GM12865 (cell line): ENCODE measurements around the gene ZNF511.

Source experiments
- DNase-seq: peaks from one replicate; pipeline ENCODE4 v3.0.0; 2010; ENCODE audit warnings: low read depth
- H3K4me3 ChIP-seq: 2 replicates; pipeline ENCODE4 v1.5.1; 2011; ENCODE audit warnings: mild to moderate bottlenecking, low read depth, low read length, control low read depth
- TF ChIP-seq, protein P1 (sequence below): IDR thresholded peaks from 2 replicates; pipeline ENCODE4 v1.5.1; 2011; ENCODE audit warnings: low read length, control low read depth, low read depth, inconsistent platforms; ENCODE audit not compliant: insufficient read depth; ENCODE audit errors: missing control alignments

ZNF511 gene

DNA sequence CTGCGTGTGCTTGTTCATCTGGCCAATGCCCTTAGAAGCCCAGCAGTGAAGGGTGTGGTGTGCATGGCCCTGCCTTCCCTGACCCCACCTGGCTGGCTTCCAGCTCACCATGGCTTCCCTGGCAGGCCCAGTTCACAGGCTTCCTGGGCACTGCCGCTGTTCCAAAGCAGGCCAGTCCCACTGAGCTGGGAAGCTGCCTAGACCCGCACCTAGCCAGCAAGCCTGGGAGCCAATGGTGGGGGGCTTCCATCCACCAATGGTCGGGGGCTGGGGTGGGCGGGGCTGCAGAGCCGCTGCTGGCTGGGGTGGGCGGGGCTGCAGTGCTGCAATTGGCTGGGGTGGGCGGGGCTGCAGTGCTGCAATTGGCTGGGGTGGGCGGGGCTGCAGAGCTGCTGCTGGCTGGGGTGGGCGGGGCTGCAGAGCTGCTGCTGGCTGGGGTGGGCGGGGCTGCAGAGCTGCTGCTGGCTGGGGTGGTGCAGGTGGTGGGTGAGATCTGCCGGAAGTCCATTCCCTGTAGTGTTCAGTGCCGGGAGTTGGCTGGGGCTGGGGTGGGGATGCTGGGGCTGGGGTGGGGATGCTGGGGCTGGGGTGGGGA lies 15.6 kb downstream of the ZNF511 start:
- TF ChIP-seq, protein P1, sequence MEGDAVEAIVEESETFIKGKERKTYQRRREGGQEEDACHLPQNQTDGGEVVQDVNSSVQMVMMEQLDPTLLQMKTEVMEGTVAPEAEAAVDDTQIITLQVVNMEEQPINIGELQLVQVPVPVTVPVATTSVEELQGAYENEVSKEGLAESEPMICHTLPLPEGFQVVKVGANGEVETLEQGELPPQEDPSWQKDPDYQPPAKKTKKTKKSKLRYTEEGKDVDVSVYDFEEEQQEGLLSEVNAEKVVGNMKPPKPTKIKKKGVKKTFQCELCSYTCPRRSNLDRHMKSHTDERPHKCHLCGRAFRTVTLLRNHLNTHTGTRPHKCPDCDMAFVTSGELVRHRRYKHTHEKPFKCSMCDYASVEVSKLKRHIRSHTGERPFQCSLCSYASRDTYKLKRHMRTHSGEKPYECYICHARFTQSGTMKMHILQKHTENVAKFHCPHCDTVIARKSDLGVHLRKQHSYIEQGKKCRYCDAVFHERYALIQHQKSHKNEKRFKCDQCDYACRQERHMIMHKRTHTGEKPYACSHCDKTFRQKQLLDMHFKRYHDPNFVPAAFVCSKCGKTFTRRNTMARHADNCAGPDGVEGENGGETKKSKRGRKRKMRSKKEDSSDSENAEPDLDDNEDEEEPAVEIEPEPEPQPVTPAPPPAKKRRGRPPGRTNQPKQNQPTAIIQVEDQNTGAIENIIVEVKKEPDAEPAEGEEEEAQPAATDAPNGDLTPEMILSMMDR = no peak
- no peak overlapping the region for H3K4me3 ChIP-seq
- peak; percentile 69 for DNase-seq

DNA sequence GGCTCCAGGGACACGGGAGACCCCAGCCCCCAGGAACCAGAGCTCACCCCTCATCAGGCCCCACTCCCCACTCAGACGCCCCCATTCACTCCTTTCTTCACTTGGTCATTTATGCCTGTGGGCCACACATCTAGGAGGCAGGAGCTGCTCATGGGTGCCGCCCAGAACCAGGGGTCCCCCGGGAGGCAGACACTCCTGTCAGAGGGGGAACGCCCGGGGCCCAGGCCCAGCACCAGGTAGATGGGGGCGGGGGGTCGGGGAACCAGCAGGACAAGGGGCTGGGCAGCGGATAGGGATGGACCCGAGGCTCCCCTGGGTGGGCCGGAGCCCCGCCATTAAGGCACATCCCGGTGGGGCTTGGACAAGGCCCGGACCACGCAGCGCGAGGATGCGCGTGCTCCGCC lies 16.1 kb downstream of the ZNF511 start:
- DNase-seq = no peak
- TF ChIP-seq, protein P1 = no peak
- H3K4me3 ChIP-seq = no peak overlapping the region

DNA sequence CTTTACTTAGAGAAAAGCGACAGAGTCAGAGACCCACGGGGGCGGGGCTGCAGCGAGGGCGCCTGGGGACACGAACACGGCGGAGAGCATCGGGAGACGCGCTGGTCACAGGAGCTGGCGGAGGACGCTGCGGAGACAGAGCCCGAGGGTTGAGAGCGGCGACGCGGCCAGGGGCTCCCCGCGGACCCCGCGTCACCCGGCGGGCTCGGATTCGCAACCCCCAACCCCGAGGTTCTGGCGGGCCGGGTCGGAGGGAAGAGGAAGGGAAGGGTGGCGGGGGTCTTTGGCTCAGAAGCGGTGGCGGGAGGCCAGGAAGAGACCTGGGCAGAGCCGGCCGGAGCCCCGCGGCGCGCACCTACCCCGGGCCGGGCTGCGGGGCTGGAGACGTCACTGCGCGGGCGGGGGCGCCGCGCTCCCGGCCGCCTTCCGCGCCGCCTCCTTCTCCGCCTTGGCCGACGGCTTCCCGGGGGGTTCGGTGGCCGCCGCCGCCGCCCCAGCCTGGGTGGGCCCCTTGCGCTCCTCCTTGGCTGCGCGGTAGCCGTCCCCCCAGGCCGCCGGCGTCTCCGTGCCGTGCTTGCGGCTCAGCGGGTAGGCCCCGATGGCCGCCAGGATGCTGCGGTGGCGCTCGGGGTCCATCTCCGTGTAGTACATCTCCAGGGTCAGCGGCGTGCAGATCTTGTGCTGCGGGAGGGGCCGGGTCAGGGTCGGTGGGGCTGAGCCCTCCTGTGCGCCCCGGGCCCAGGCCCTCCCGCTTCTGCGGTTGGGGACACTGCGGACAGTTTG lies 16.9 kb downstream of the ZNF511 start:
- no peak overlapping the region for H3K4me3 ChIP-seq
- TF ChIP-seq, protein P1 = no peak
- DNase-seq = no peak

DNA sequence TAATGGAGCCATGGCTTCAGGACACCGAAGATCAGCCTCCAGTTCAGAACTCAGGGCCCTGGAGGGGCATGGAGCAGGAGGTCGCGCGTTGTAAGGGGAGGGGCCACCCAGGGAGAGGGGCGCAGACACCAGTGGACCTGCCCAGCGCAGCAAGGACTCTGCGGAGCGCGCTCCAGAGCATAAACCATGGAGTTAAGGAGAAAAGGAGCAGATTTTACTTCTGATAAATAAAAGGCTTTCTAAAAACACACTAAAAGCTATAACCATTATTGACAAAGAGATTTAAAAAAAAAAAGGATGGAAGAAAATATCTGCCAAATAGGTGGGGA lies 17.5 kb downstream of the ZNF511 start:
- TF ChIP-seq, protein P1 = no peak
- no peak overlapping the region for H3K4me3 ChIP-seq
- no peak for DNase-seq

DNA sequence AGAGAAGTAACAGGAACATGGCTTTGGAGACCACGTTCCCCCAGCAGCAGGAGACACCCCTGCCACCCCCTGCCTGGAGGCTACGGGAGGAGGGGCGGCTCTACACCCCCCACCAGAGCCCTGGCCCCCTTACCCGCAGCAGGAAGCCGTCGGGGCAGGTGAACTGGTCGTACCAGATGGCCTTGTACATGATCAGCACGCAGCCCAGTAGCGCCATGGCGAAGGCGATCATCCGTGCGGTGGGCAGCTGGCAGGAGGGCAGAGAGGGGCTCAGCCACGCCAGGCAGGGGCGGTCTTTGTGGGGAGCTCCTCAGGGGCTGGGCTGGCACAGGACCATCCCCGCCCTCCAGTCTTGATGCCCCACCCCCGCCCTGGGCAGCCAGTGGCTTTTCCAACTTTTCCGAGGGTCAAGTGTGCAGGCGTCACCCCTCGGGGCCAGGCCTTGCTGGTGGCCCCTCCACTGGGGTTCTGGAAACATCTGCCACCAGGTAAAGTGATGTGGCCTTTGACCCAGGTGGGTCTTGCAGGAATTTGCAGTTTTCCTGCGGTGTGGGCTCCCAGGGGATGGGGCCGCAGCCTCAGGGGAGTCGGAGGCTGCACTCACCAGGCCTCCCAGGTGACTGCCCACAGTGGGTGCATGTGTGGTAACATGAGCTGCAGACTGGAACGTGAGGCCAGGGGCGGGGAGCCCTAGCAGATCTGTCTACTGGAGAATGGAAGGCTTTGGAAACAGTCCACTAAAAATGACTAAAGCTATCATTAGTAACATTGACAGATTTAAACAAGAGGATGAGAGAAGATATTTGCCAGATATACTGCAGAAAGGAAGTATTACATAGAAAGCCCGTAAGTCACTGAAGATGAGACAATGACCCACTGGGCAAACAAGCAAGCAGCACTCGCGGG lies 18.3 kb downstream of the ZNF511 start:
- no peak overlapping the region for H3K4me3 ChIP-seq
- TF ChIP-seq, protein P1 = no peak
- no peak for DNase-seq

DNA sequence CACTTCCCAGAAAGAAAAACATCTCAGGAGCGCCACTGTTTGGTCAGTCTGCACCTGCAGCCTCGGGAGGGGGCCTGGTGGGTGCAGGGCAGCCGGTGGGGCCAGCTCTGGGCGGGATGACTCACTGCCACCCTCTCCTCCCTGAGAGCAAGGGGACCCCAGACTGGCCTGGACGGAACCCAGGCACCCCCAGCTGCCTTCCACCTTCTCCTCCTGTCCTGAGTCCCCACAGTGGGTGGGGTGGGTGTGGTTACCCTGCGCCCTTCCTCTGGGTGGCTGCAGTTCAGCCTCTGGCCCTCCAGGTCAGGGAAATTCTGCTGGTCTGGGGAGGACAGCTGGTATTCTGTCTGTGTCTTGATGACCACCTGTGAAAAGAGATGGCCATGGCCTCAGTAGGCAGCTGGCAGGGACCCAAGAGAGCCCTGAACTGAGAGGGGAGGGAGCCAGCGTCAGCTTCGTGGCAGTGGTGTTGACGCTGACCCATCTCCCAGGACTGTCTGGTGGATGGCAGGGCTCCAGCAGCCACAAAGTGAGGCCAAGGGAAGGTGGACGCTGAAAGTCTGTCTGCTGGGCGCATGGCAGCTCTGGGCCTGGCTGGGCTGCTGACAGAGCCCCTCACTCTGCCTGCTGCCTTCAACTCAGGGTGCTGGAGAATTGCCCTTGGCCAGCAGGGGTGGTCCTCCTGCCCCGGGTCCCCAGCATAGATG lies 19.1 kb downstream of the ZNF511 start:
- TF ChIP-seq, protein P1 = no peak
- DNase-seq = no peak
- no peak overlapping the region for H3K4me3 ChIP-seq
